Smooth muscle cell (in vitro differentiated cells): ENCODE data around the gene TSC22D4. TPM values are rescaled to one million over a fixed set of nuclear protein-coding genes. Genes with fewer than 3 reads are reported as not detected.

Experiments
- DNase-seq: peaks from one replicate; lab custom pipeline; 2025; ENCODE audit not compliant: unreplicated experiment; lab: John Stamatoyannopoulos, UW
- H2AFZ ChIP-seq: fragments of 200-600 bp; sonication (generic); 2 replicates; pipeline ENCODE4 v1.6.0; 2016; ENCODE audit warnings: antibody characterized with exemption, low read depth, mild to moderate bottlenecking
- H3F3A ChIP-seq: fragments of 200-600 bp; sonication (generic); 2 replicates; pipeline ENCODE4 v1.6.0; 2017; ENCODE audit warnings: antibody characterized with exemption, low read depth
- H3K27ac ChIP-seq: fragments of 200-600 bp; sonication (generic); 2 replicates; pipeline ENCODE4 v1.5.1; 2016; ENCODE audit warnings: low read depth, mild to moderate bottlenecking
- H3K27me3 ChIP-seq: fragments of 200-600 bp; sonication (generic); 2 replicates; pipeline ENCODE4 v1.6.1; 2016; ENCODE audit warnings: low read depth, mild to moderate bottlenecking
- H3K36me3 ChIP-seq: fragments of 200-600 bp; sonication (generic); 2 replicates; pipeline ENCODE4 v1.5.1; 2016; ENCODE audit warnings: low read depth
- H3K4me1 ChIP-seq: fragments of 200-600 bp; sonication (generic); 2 replicates; pipeline ENCODE4 v1.5.1; 2016; ENCODE audit warnings: low read depth
- H3K4me2 ChIP-seq: fragments of 200-600 bp; sonication (generic); 2 replicates; pipeline ENCODE4 v1.6.0; 2016; ENCODE audit warnings: mild to moderate bottlenecking
- H3K4me3 ChIP-seq: fragments of 200-600 bp; sonication (generic); 2 replicates; pipeline ENCODE4 v1.5.1; 2016; ENCODE audit warnings: mild to moderate bottlenecking
- H3K79me2 ChIP-seq: fragments of 200-600 bp; sonication (generic); 2 replicates; pipeline ENCODE4 v1.6.0; 2016; ENCODE audit warnings: low read depth, mild to moderate bottlenecking
- H3K9ac ChIP-seq: fragments of 200-600 bp; sonication (generic); 2 replicates; pipeline ENCODE4 v1.6.0; 2016; ENCODE audit warnings: low read depth
- H3K9me3 ChIP-seq: fragments of 200-600 bp; sonication (generic); replicated peaks from 2 replicates; pipeline ENCODE4 v1.5.1; 2016; ENCODE audit warnings: low read depth
- H4K20me1 ChIP-seq: fragments of 200-600 bp; sonication (generic); 2 replicates; pipeline ENCODE4 v1.6.0; 2016; ENCODE audit warnings: low read depth
- CTCF ChIP-seq: fragments of 200-600 bp; sonication (generic); IDR thresholded peaks from 2 replicates; pipeline ENCODE4 v1.5.1; 2017; ENCODE audit warnings: borderline replicate concordance, mild to moderate bottlenecking, antibody characterized with exemption; ENCODE audit not compliant: insufficient read depth, poor library complexity, severe bottlenecking
- WGBS: methylation state at CpG from one replicate; pipeline ENCODE4 v1.1.7; 2016; ENCODE audit warnings: low lambda C conversion rate; 5-methylcytosine and 5-hydroxymethylcytosine counted together
- polyA plus RNA-seq: library from polyadenylated mRNA; unstranded; fragments of >200 nt; fragmentation: Nextera tagmentation; extraction: Ambion mirVana; gene quantifications from 2 replicates; pipeline ENCODE4 v1.2.1, GENCODE V29; 2016
- total RNA-seq: library from RNA; depleted of rRNA; stranded (reverse); fragments of >200 nt; gene quantifications from 2 replicates; pipeline ENCODE4 v1.2.3, GENCODE V29; 2014

The TSC22D4 gene
- total and polyA plus RNA-seq, 2 experiments from 2014 or later, result 20.0 to 51.1 TPM

- no peaks in the 10 kb centered on the region for H3K36me3 ChIP-seq
- no peak overlapping the region for H3K4me3 ChIP-seq
- H2AFZ ChIP-seq, result no peak overlapping the region
- no peak for DNase-seq
- peaks cover 11% of the 10 kb centered on the region for H3K4me1 ChIP-seq
- H3K9ac ChIP-seq, result no peak overlapping the region
- H3K79me2 ChIP-seq, result no peaks in the 10 kb centered on the region
- H3K4me2 ChIP-seq, result no peak overlapping the region
- H4K20me1 ChIP-seq, result no peaks in the 10 kb centered on the region
- H3F3A ChIP-seq, result no peaks in the 10 kb centered on the region
- 91% methylated on average over 6 of the region's 6 CpGs for WGBS
- TF ChIP-seq CTCF, result no peak
- no peaks in the 10 kb centered on the region for H3K9me3 ChIP-seq
- peaks cover 4% of the 10 kb centered on the region for H3K27me3 ChIP-seq
- no peak overlapping the region for H3K27ac ChIP-seq
Observed at GRCh38 chr7:100496509-100496908, 17.5 kb upstream of the TSC22D4 start.

- H3K9ac ChIP-seq, result no peak overlapping the region
- H3K9me3 ChIP-seq, result no peaks in the 10 kb centered on the region
- peak overlapping the region; percentile 82 for H3K4me2 ChIP-seq
- H3K27me3 ChIP-seq, result peaks cover 4% of the 10 kb centered on the region
- peaks cover 18% of the 10 kb centered on the region for H3K4me1 ChIP-seq
- H3K27ac ChIP-seq, result no peak overlapping the region
- H3K36me3 ChIP-seq, result no peaks in the 10 kb centered on the region
- TF ChIP-seq CTCF, result no peak
- WGBS, result 27% methylated on average over 23 of the region's 56 CpGs
- H3K79me2 ChIP-seq, result no peaks in the 10 kb centered on the region
- no peaks in the 10 kb centered on the region for H3F3A ChIP-seq
- DNase-seq, result no peak
- peak overlapping the region; percentile 23 for H3K4me3 ChIP-seq
- no peaks in the 10 kb centered on the region for H4K20me1 ChIP-seq
- no peak overlapping the region for H2AFZ ChIP-seq
Observed at GRCh38 chr7:100493476-100494264, 14.7 kb upstream of the TSC22D4 start.

GRCh38 chr7:100492738-100493475, 13.9 kb upstream of the TSC22D4 start:
- Histone ChIP-seq H2AFZ (no peak overlapping the region), H4K20me1 (no peaks in the 10 kb centered on the region), H3K36me3 (no peaks in the 10 kb centered on the region), H3K27me3 (peaks cover 4% of the 10 kb centered on the region), H3K4me2 (peak overlapping the region; percentile 82), H3K79me2 (no peaks in the 10 kb centered on the region), H3K4me3 (peak overlapping the region; percentile 23), H3K9me3 (no peaks in the 10 kb centered on the region), H3K27ac (no peak overlapping the region), H3F3A (no peaks in the 10 kb centered on the region), H3K4me1 (peaks cover 18% of the 10 kb centered on the region), H3K9ac (no peak overlapping the region)
- DNase-seq, result no peak
- TF ChIP-seq CTCF, result no peak
- WGBS, result 90% methylated on average over 5 of the region's 5 CpGs
